Activated naive CD4-positive, alpha-beta T cell treated with Interleukin-2 at 50 U/mL for 16 hours (primary cell): ENCODE data around the gene GFER.
A peak's percentile ranks its signal among the peaks of the same experiment; 100 is the strongest.
"Not testable (repeated sequence)": the region's sequence is repeated elsewhere in the genome, so short reads cannot be mapped to it uniquely, and the experiment has no call there.

Source experiments
- DNase-seq: peaks from one replicate; pipeline ENCODE4 v3.0.0-alpha.2; 2020

GFER gene

GRCh38 chr16:2008631-2009163 lies 24.7 kb downstream of the GFER start:
- peak; percentile 33 for DNase-seq

GRCh38 chr16:2009164-2009711 lies 25.2 kb downstream of the GFER start:
- no peak for DNase-seq

- DNase-seq: peak; percentile 79
Measured at GRCh38 chr16:2009791-2010510, 26.0 kb downstream of the GFER start, which contains the start of gene ZNF598. ZNF598 (minus strand) TSS chr16:2009821.

- DNase-seq: not testable (repeated sequence)
Measured at GRCh38 chr16:2011726-2012125, 27.7 kb downstream of the GFER start.

- DNase-seq: no peak
Measured at GRCh38 chr16:2013527-2013926, 29.5 kb downstream of the GFER start.

- no peak for DNase-seq
Measured at GRCh38 chr16:2015117-2015946, 31.3 kb downstream of the GFER start.

GRCh38 chr16:2015947-2016208 lies 31.9 kb downstream of the GFER start:
- DNase-seq: no peak

GRCh38 chr16:2016407-2016922 lies 32.5 kb downstream of the GFER start:
- peak; percentile 16 for DNase-seq

GRCh38 chr16:2019518-2019920 lies 35.5 kb downstream of the GFER start, which contains the start of gene NPW:
NPW (plus strand) TSS chr16:2019785.
- DNase-seq: peak; percentile 38

- no peak for DNase-seq
Measured at GRCh38 chr16:2019921-2020831, 36.2 kb downstream of the GFER start.

- DNase-seq: peak; percentile 30
Measured at GRCh38 chr16:2022723-2023091, 38.7 kb downstream of the GFER start.

- DNase-seq: peak; percentile 95
Measured at GRCh38 chr16:2023092-2024031, 39.4 kb downstream of the GFER start.

- DNase-seq: no peak
Measured at GRCh38 chr16:2024032-2024420, 40.0 kb downstream of the GFER start.

GRCh38 chr16:2025251-2025650 lies 41.3 kb downstream of the GFER start:
- DNase-seq: no peak

GRCh38 chr16:2025878-2026460 lies 42.0 kb downstream of the GFER start:
- no peak for DNase-seq

- peak; percentile 20 for DNase-seq
Measured at GRCh38 chr16:2026461-2027023, 42.5 kb downstream of the GFER start, which contains the start of gene NHERF2. NHERF2 (plus strand) TSS chr16:2026902; CDS start chr16:2027006, 104 bp downstream.

GRCh38 chr16:2027024-2028010 lies 43.3 kb downstream of the GFER start:
- DNase-seq: peak; percentile 30

GRCh38 chr16:2028146-2028545 lies 44.2 kb downstream of the GFER start:
- DNase-seq: no peak

GRCh38 chr16:2028620-2029220 lies 44.7 kb downstream of the GFER start:
- DNase-seq: no peak
